Heart left ventricle (tissue), 16 donors: ENCODE measurements around the gene SYK. TPM values are rescaled to one million over a fixed set of nuclear protein-coding genes. Genes with fewer than 3 reads are reported as not detected.

Experiments used
- ATAC-seq, 4 donors: fragments of 200-7000 bp; cut with Tn5 transposase; one replicate each; pipeline ENCODE4 v1.9.1; 2020 to 2022; ENCODE audit warnings: moderate library complexity in 4 of 4, mild to moderate bottlenecking in 3 of 4, moderate number of reproducible peaks in 1 of 4
- DNase-seq, 5 donors: peaks; one replicate each; pipeline ENCODE4 v3.0.0-alpha.2; 2020
- H3K27ac ChIP-seq, 12 donors: fragments of 200-600 bp; sonication (generic) in 4 of 12; one replicate each; pipeline versions ENCODE4 v1.5.0 to v1.8.0; 2016 to 2022; ENCODE audit warnings: mild to moderate bottlenecking in 2 of 12
- H3K27me3 ChIP-seq, 9 donors: fragments of 200-600 bp; sonication (generic) in 2 of 9; one replicate each; pipeline versions ENCODE4 v1.5.1 to v1.8.0; 2016 to 2022; ENCODE audit warnings: mild to moderate bottlenecking in 3 of 9
- H3K36me3 ChIP-seq, 9 donors: fragments of 200-600 bp; sonication (generic) in 2 of 9; one replicate each; pipeline versions ENCODE4 v1.5.0 to v1.8.0; 2018 to 2022; ENCODE audit warnings: mild to moderate bottlenecking in 2 of 9
- H3K4me1 ChIP-seq, 12 donors: fragments of 200-600 bp; sonication (generic) in 4 of 12; one replicate each; pipeline versions ENCODE4 v1.5.0 to v1.8.0; 2016 to 2022; ENCODE audit warnings: mild to moderate bottlenecking in 3 of 12
- H3K4me3 ChIP-seq, 12 donors: fragments of 200-600 bp; sonication (generic) in 4 of 12; one replicate each; pipeline versions ENCODE4 v1.5.0 to v1.8.0; 2017 to 2022; ENCODE audit warnings: mild to moderate bottlenecking in 9 of 12, moderate library complexity in 4 of 12
- H3K9me3 ChIP-seq, 12 donors: fragments of 200-600 bp; sonication (generic) in 4 of 12; one replicate each; pipeline versions ENCODE4 v1.5.0 to v1.8.0; 2016 to 2022; ENCODE audit warnings: mild to moderate bottlenecking in 1 of 12
- POLR2A ChIP-seq, 2 donors: fragments of 450-650 bp; IDR thresholded peaks; one replicate each; pipeline ENCODE4 v1.6.1; 2017; ENCODE audit warnings: antibody characterized with exemption in 2 of 2, mild to moderate bottlenecking in 2 of 2, moderate library complexity in 2 of 2
- WGBS, 4 donors: extraction: QIAGEN DNeasy Blood & Tissue Kit in 2 of 4; methylation state at CpG; one replicate each; pipeline versions ENCODE4 v1.1.5 to v1.1.7; 2013 to 2018; 5-methylcytosine and 5-hydroxymethylcytosine counted together
- intact Hi-C, 10 donors: fragments of 100-400 bp; cut with DNase I; formaldehyde crosslinking; loops; one replicate each; pipeline versions ENCODE4 v1.11.1 to v1.14.2; 2022
- polyA plus RNA-seq, 2 donors: library from polyadenylated mRNA; stranded (reverse); fragments of 200-250 nt; gene quantifications; one replicate each; pipeline ENCODE4 v1.2.3, GENCODE V29; 2013
- total RNA-seq, 9 donors: library from RNA; depleted of rRNA in 2 of 9; stranded (reverse); fragments of >200 nt in 2 of 9; fragmentation: NEBNext Ultra II Directional in 3 of 9; extraction: Animal tissue kit (Norgen Biotek cat#: 25700) in 3 of 9; gene quantifications; one replicate each; pipeline versions ENCODE4 v1.1.0 to v1.2.4, GENCODE V29; 2016 to 2023
- TF ChIP-seq, protein P1 (sequence below), 12 donors: fragments of 200-600 bp; sonication (generic) in 4 of 12; IDR thresholded peaks; one replicate each; pipeline versions ENCODE4 v1.5.0 to v1.8.0; 2018 to 2022; ENCODE audit warnings: antibody characterized with exemption in 12 of 12, mild to moderate bottlenecking in 5 of 12
- donor health status: ischemic (EF 13 %, LVEDD 7.1; RV severe dilation, severe dysfunction).
- donor health status: healthy with polysubstance abuse.
- donor health status: DM: no; HTN: yes; CAD: no.
- donor health status: DM: no; HTN: no; CAD: no.
- donor health status: ischemic (EF 25% LVEDD 6.9; RV normal size, moderate dysfunction).
- donor health status: ischemic (EF 25% LVEDD 5.7; RV mildly dilated, moderate dysfunction).
- donor health status: healthy.
- donor health status: DM: yes; HTN: yes; CAD: no.
- donor health status: ischemic (EF 35%, LVEDD 5.7; RV mildly dilated, moderate dysfunction).
- donor health status: nonischemic (EF 11% LVEDD 7.7; RV severe dilation, severe dysfunction).
- donor health status: DM: yes; HTN: yes; CAD: no.
- donor health status: PGD.
- donor health status: ischemic (EF 29% LVEDD 5.4; RV normal size, mild dysfunction).
- donor health status: nonischemic (EF 23%, LVEDD 6.1; RV moderate dilation, normal function).

Gene SYK
- total and polyA plus RNA-seq, 11 donors = 0.53 to 41.3 (median 2.4) TPM

GRCh38 chr9:90843525-90843924, 41.9 kb downstream of the SYK start:
- no peak overlapping the region for H3K4me3 ChIP-seq
- H3K4me1 ChIP-seq = peaks cover 0 to 16% (median 0%) of the 10 kb centered on the region in 12 donors
- ATAC-seq (no peak), DNase-seq (no peak)
- H3K9me3 ChIP-seq = no peaks in the 10 kb centered on the region
- no peak overlapping the region for H3K27ac ChIP-seq
- no peaks in the 10 kb centered on the region for H3K27me3 ChIP-seq
- 82 to 93% (median 86%) methylated on average over 6 of the region's 6 CpGs for WGBS, 4 donors
- intact Hi-C loops = no loop called here
- TF ChIP-seq, protein P1, sequence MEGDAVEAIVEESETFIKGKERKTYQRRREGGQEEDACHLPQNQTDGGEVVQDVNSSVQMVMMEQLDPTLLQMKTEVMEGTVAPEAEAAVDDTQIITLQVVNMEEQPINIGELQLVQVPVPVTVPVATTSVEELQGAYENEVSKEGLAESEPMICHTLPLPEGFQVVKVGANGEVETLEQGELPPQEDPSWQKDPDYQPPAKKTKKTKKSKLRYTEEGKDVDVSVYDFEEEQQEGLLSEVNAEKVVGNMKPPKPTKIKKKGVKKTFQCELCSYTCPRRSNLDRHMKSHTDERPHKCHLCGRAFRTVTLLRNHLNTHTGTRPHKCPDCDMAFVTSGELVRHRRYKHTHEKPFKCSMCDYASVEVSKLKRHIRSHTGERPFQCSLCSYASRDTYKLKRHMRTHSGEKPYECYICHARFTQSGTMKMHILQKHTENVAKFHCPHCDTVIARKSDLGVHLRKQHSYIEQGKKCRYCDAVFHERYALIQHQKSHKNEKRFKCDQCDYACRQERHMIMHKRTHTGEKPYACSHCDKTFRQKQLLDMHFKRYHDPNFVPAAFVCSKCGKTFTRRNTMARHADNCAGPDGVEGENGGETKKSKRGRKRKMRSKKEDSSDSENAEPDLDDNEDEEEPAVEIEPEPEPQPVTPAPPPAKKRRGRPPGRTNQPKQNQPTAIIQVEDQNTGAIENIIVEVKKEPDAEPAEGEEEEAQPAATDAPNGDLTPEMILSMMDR (IDR thresholded peaks at IDR 0.05) = no peak
- no peak for TF ChIP-seq POLR2A (IDR thresholded peaks at IDR 0.05)
- peaks cover 0 to 45% (median 0%) of the 10 kb centered on the region in 9 donors for H3K36me3 ChIP-seq

GRCh38 chr9:90844326-90844725, 42.7 kb downstream of the SYK start:
- intact Hi-C loops = no loop called here
- Histone ChIP-seq H3K4me3 (no peak overlapping the region), H3K27ac (no peak overlapping the region), H3K4me1 (peaks cover 0 to 11% (median 0%) of the 10 kb centered on the region in 12 donors), H3K36me3 (peaks cover 0 to 53% (median 0%) of the 10 kb centered on the region in 9 donors), H3K9me3 (no peaks in the 10 kb centered on the region), H3K27me3 (no peaks in the 10 kb centered on the region)
- DNase-seq (no peak), ATAC-seq (no peak)
- no peak for TF ChIP-seq POLR2A (IDR thresholded peaks at IDR 0.05)
- TF ChIP-seq, protein P1 (IDR thresholded peaks at IDR 0.05) = no peak

DNA sequence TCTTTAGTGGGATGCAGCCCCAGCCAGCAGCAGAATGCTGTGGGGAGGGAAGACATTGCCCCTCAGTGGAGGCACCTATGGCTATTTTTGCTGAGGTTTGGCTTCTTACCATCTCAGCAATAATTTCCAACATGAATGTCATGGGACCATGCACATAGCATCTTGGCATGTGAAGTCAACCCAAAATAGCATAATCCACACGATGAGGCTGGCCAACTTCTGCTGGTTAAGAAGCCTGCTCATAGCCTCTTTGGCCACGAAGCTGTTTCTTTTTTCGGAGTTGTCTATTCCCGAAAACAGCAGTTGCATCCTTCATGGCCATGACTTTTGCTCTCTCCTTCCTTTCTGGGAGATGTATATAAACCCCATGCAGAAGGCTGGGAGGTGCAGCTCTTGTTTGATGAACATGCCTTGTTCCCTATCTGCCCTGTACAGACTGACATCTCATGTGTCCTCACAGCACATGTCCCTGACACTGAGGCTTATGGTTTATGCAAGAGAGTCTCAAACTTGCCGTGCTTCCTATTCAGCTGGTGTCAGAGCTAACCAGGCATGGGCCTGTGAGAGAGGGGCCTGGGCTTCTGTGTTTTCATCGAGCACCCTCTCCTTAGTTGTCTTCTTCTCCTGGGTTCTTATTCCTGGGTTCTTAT, 45.3 kb downstream of the SYK start:
- ATAC-seq = no peak
- no peaks in the 10 kb centered on the region for H3K27me3 ChIP-seq
- H3K9me3 ChIP-seq = no peaks in the 10 kb centered on the region
- no peak for DNase-seq
- H3K27ac ChIP-seq = no peak overlapping the region
- 59 to 66% (median 61%) methylated on average over 6 of the region's 6 CpGs for WGBS, 4 donors
- no peak for TF ChIP-seq POLR2A (IDR thresholded peaks at IDR 0.05)
- TF ChIP-seq, protein P1 (IDR thresholded peaks at IDR 0.05) = no peak
- intact Hi-C loops = no loop called here
- H3K36me3 ChIP-seq = peaks cover 0 to 60% (median 0%) of the 10 kb centered on the region in 9 donors
- no peak overlapping the region for H3K4me3 ChIP-seq
- H3K4me1 ChIP-seq = peaks cover 0 to 9% (median 0%) of the 10 kb centered on the region in 12 donors

DNA sequence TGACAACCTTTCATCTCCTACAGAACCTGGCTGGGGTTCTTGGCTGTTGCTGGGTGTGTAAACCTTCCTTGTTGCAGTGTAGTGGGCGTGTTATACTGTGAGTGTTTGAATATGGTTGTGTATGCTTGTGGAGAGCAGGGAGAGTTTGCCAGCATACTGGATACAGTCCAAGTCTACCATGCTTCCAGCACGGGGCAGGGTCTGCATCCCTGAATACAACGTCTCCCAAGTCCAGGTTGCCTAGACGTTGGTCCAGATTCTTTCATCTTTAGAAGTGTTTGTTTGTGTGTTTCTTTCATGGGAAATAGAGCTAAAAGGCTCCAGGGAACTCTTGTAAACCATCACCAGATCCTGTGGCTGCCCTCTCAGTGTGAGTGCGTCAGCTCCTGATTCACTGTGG, 46.4 kb downstream of the SYK start:
- 78 to 82% (median 80%) methylated on average over 5 of the region's 5 CpGs for WGBS, 4 donors

More for the DNA sequence above, 46.4 kb downstream of the SYK start:
- Histone ChIP-seq H3K4me1 (peaks cover 0 to 13% (median 0%) of the 10 kb centered on the region in 12 donors), H3K36me3 (peaks cover 0 to 66% (median 0%) of the 10 kb centered on the region in 9 donors), H3K4me3 (no peak overlapping the region), H3K27me3 (no peaks in the 10 kb centered on the region), H3K9me3 (no peaks in the 10 kb centered on the region), H3K27ac (no peak overlapping the region)
- intact Hi-C loops = no loop called here
- no peak for ATAC-seq
- TF ChIP-seq, protein P1 (IDR thresholded peaks at IDR 0.05) = no peak
- no peak for TF ChIP-seq POLR2A (IDR thresholded peaks at IDR 0.05)
- no peak for DNase-seq
